Dermis microvascular lymphatic vessel endothelial cell (primary cell): ENCODE measurements around the gene RBSN. TPM values are rescaled to one million over a fixed set of nuclear protein-coding genes. Genes with fewer than 3 reads are reported as not detected.

Experiments
- total RNA-seq: library from RNA; depleted of rRNA; stranded (reverse); fragments of >200 nt; gene quantifications from 2 replicates; pipeline ENCODE4 v1.2.1, GENCODE V29; 2014

Gene RBSN
- total RNA-seq, 1 donor from 2014 or later = 15.9 TPM

Other genes with a start within 250 kb of the RBSN start
- 16.3 and 21.6 TPM in 2 replicates for gene NR2C2, start 151.6 kb downstream of the RBSN start, total RNA-seq
- 21.6 and 23.4 TPM in 2 replicates for gene MRPS25, start 33.8 kb downstream of the RBSN start, total RNA-seq
- 21.1 and 32.2 TPM in 2 replicates for gene CAPN7, start 107.1 kb upstream of the RBSN start, total RNA-seq
- gene SH3BP5, start 233.4 kb upstream of the RBSN start, total RNA-seq = 53.1 and 56.3 TPM in 2 replicates